Hepatocyte (in vitro differentiated cells): Measurements from ENCODE around the gene GCDH. TPM values are rescaled to one million over a fixed set of nuclear protein-coding genes. Genes with fewer than 3 reads are reported as not detected.
A peak's percentile ranks its signal among the peaks of the same experiment; 100 is the strongest.

Experiments used
- DNase-seq: peaks from one replicate; pipeline ENCODE4 v3.0.0-alpha.2; 2016; ENCODE audit warnings: low spot score
- H2AFZ ChIP-seq: fragments of 200-600 bp; sonication (generic); 2 replicates; pipeline ENCODE4 v1.6.0; 2016; ENCODE audit warnings: antibody characterized with exemption, mild to moderate bottlenecking
- H3K27ac ChIP-seq: fragments of 200-600 bp; sonication (generic); 2 replicates; pipeline ENCODE4 v1.5.1; 2016; ENCODE audit warnings: mild to moderate bottlenecking
- H3K27me3 ChIP-seq: fragments of 200-600 bp; sonication (generic); 2 replicates; pipeline ENCODE4 v1.6.1; 2016
- H3K36me3 ChIP-seq: fragments of 200-600 bp; sonication (generic); replicated peaks from 2 replicates; pipeline ENCODE4 v1.5.1; 2016; ENCODE audit warnings: low read depth; ENCODE audit not compliant: insufficient read depth
- H3K4me1 ChIP-seq: fragments of 200-600 bp; sonication (generic); 2 replicates; pipeline ENCODE4 v1.5.1; 2016; ENCODE audit warnings: mild to moderate bottlenecking, moderate library complexity; ENCODE audit not compliant: insufficient read depth
- H3K4me2 ChIP-seq: fragments of 200-600 bp; sonication (generic); 2 replicates; pipeline ENCODE4 v1.6.0; 2016
- H3K4me3 ChIP-seq: fragments of 200-600 bp; sonication (generic); 2 replicates; pipeline ENCODE4 v1.5.1; 2016; ENCODE audit warnings: mild to moderate bottlenecking
- H3K79me2 ChIP-seq: fragments of 200-600 bp; sonication (generic); 2 replicates; pipeline ENCODE4 v1.6.0; 2017; ENCODE audit warnings: mild to moderate bottlenecking
- H3K9me2 ChIP-seq: fragments of 200-600 bp; sonication (generic); replicated peaks from 2 replicates; pipeline ENCODE4 v1.6.0; 2017; ENCODE audit warnings: mild to moderate bottlenecking; ENCODE audit not compliant: insufficient read depth
- H3K9me3 ChIP-seq: fragments of 200-600 bp; sonication (generic); 2 replicates; pipeline ENCODE4 v1.5.1; 2016; ENCODE audit warnings: low read depth, mild to moderate bottlenecking
- H4K20me1 ChIP-seq: fragments of 200-600 bp; sonication (generic); 2 replicates; pipeline ENCODE4 v1.6.0; 2016; ENCODE audit warnings: mild to moderate bottlenecking; ENCODE audit not compliant: insufficient read depth, poor library complexity, severe bottlenecking
- CTCF ChIP-seq: fragments of 200-600 bp; sonication (generic); IDR thresholded peaks from 2 replicates; pipeline ENCODE4 v1.5.1; 2016; ENCODE audit warnings: antibody characterized with exemption, mild to moderate bottlenecking; ENCODE audit not compliant: poor library complexity
- EZH2 ChIP-seq: fragments of 200-600 bp; sonication (generic); IDR thresholded peaks from 2 replicates; pipeline ENCODE4 v1.6.1; 2016; ENCODE audit warnings: antibody characterized with exemption, mild to moderate bottlenecking, borderline replicate concordance
- EZH2phosphoT487 ChIP-seq: fragments of 200-600 bp; sonication (generic); IDR thresholded peaks from one replicate; pipeline ENCODE4 v1.6.1; 2018; ENCODE audit warnings: antibody characterized with exemption, mild to moderate bottlenecking, low read depth, moderate library complexity; ENCODE audit not compliant: unreplicated experiment, severe bottlenecking
- WGBS: methylation state at CpG from one replicate; pipeline ENCODE4 v1.1.6; 2016; ENCODE audit warnings: low lambda C conversion rate; ENCODE audit errors: missing lambda C conversion rate; 5-methylcytosine and 5-hydroxymethylcytosine counted together
- polyA plus RNA-seq: library from polyadenylated mRNA; unstranded; fragments of >200 nt; fragmentation: Nextera tagmentation; extraction: Ambion mirVana; gene quantifications from 2 replicates; pipeline ENCODE4 v1.2.1, GENCODE V29; 2016
- total RNA-seq: library from RNA; depleted of rRNA; stranded (reverse); fragments of >200 nt; gene quantifications from 2 replicates; pipeline ENCODE4 v1.2.3, GENCODE V29; 2014

The GCDH gene
- total and polyA plus RNA-seq, 2 experiments from 2014 or later, result 23.4 to 31.7 TPM

- H4K20me1 ChIP-seq, result no peaks in the 10 kb centered on the region
- H2AFZ ChIP-seq, result no peak overlapping the region
- no peaks in the 10 kb centered on the region for H3K9me3 ChIP-seq
- H3K27ac ChIP-seq, result no peak overlapping the region
- no peak overlapping the region for H3K4me2 ChIP-seq
- TF ChIP-seq EZH2phosphoT487, result no peak
- no peak for TF ChIP-seq CTCF
- no peak for TF ChIP-seq EZH2
- no peaks in the 10 kb centered on the region for H3K9me2 ChIP-seq
- H3K4me1 ChIP-seq, result no peaks in the 10 kb centered on the region
- DNase-seq, result no peak
- H3K27me3 ChIP-seq, result no peaks in the 10 kb centered on the region
- H3K79me2 ChIP-seq, result no peaks in the 10 kb centered on the region
- H3K36me3 ChIP-seq, result no peaks in the 10 kb centered on the region
- WGBS, result 90% methylated on average over 34 of the region's 34 CpGs
- no peak overlapping the region for H3K4me3 ChIP-seq
Observed at GRCh38 chr19:12864721-12865715, 25.9 kb upstream of the GCDH start.

GRCh38 chr19:12865746-12866415 is 25.1 kb upstream of the GCDH start:
- WGBS, result 82% methylated on average over 17 of the region's 19 CpGs
- Histone ChIP-seq H2AFZ (no peak overlapping the region), H3K27me3 (no peaks in the 10 kb centered on the region)

DNA sequence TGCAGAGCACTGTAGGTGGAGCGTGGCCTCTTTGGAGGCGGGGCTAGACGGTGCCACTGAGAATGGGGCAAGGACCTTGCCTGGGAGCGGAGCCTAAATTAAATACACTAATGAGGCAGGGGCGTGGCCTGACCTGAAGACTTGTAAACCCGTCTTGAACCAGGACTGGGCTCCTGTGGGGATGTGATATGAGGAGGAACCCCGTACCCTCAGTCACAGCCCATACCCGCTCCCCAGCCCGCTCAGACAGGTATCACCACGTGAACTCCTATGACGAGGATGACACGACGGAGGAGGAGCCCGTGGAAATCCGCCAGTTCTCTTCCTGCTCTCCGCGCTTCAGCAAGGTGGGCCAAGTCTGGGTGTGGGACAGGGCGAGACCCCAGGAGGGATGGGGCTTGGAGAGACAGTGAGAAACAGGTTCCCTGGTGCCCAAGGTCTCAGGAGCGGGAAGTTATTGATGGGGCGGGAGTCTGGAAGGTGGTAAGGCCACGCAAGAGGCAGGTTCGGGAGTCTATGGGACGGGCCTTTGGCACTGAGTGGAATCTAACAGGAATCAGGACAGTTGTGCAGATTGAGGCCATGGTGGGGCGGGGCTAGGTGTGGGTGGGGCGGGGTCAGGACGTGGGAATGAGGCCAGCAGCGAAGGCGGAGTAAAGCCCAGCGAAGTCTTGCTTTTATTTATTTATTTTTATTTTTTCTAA is 24.4 kb upstream of the GCDH start:
- no peak for DNase-seq

More at GRCh38 chr19:12865746-12866415, 25.1 kb upstream of the GCDH start:
- no peak for DNase-seq
- no peak overlapping the region for H3K4me2 ChIP-seq
- no peak overlapping the region for H3K4me3 ChIP-seq
- no peaks in the 10 kb centered on the region for H3K9me2 ChIP-seq
- no peaks in the 10 kb centered on the region for H4K20me1 ChIP-seq
- no peaks in the 10 kb centered on the region for H3K4me1 ChIP-seq
- no peaks in the 10 kb centered on the region for H3K79me2 ChIP-seq
- H3K27ac ChIP-seq, result no peak overlapping the region
- H3K36me3 ChIP-seq, result no peaks in the 10 kb centered on the region
- no peak for TF ChIP-seq EZH2phosphoT487
- TF ChIP-seq EZH2, result no peak
- TF ChIP-seq CTCF, result no peak
- H3K9me3 ChIP-seq, result no peaks in the 10 kb centered on the region

More for the DNA sequence above, 24.4 kb upstream of the GCDH start:
- Histone ChIP-seq H3K9me2 (no peaks in the 10 kb centered on the region), H3K4me2 (peak overlapping the region; percentile 92), H3K4me1 (no peaks in the 10 kb centered on the region), H3K4me3 (no peak overlapping the region), H2AFZ (no peak overlapping the region), H3K27me3 (no peaks in the 10 kb centered on the region), H3K36me3 (no peaks in the 10 kb centered on the region), H3K79me2 (no peaks in the 10 kb centered on the region), H3K9me3 (no peaks in the 10 kb centered on the region), H3K27ac (no peak overlapping the region), H4K20me1 (no peaks in the 10 kb centered on the region)
- WGBS, result 88% methylated on average over 28 of the region's 29 CpGs
- TF ChIP-seq EZH2phosphoT487, result no peak
- no peak for TF ChIP-seq CTCF
- no peak for TF ChIP-seq EZH2
